ENCODE results near the gene LDLR. TPM values are rescaled to one million over a fixed set of nuclear protein-coding genes. Genes with fewer than 3 reads are reported as not detected.
A peak's percentile ranks its signal among the peaks of the same experiment; 100 is the strongest.

Gene LDLR
- total RNA-seq, 1 donor from 2014 or later: 39.3 TPM

DNA sequence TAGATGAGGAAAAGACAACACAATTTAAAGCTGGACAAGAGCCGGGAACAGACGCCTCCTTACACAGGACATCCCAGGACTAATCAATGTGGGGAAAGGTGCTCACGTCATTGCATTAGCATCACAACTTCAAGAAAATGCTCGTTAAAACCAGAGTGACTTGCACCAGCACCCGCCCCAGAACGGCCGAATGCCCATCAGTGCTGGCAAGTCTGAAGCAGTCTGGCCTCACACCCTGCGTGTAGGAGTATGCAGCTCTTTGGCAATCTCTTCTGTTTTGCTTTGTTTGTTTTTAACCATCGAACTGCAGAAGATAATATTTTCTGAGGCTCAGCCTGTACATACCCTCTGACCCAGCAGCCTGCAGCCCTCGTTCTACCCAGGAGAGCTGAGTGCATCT, 44.8 kb upstream of the LDLR start:
- H3K27ac ChIP-seq: no peak overlapping the region
- H4K20me1 ChIP-seq (ENCODE audit: low read depth): peaks cover 4% of the 10 kb centered on the region
- DNase-seq (ENCODE audit: low spot score): no peak
- Mint-ChIP-seq H3K36me3 (peaks cover 49% of the 10 kb centered on the region), H3K27me3 (ENCODE audit: insufficient read depth, low read depth) (peaks cover 6% of the 10 kb centered on the region), H3K4me1 (no peaks in the 10 kb centered on the region), H3K27ac (no peak overlapping the region), H3K9me3 (no peaks in the 10 kb centered on the region), H3K4me3 (no peak overlapping the region)
- no peak overlapping the region for H2AFZ ChIP-seq (replicated peaks)
- H3K36me3 ChIP-seq: peaks cover 5% of the 10 kb centered on the region
- H3K4me3 ChIP-seq: no peak overlapping the region
- no peak for TF ChIP-seq EZH2 (IDR thresholded peaks at IDR 0.05)
- no peak for TF ChIP-seq EZH2phosphoT487 (IDR thresholded peaks at IDR 0.05)
- H3K4me2 ChIP-seq: no peak overlapping the region
- H3K27me3 ChIP-seq: no peaks in the 10 kb centered on the region
- no peaks in the 10 kb centered on the region for H3K9me3 ChIP-seq (ENCODE audit: low read depth)
- H3K4me1 ChIP-seq: no peaks in the 10 kb centered on the region
- no peak overlapping the region for H3K9ac ChIP-seq
- no peaks in the 10 kb centered on the region for H3K79me2 ChIP-seq (ENCODE audit: low read depth)
- H3F3A ChIP-seq (ENCODE audit: low read depth): peaks cover 4% of the 10 kb centered on the region

DNA sequence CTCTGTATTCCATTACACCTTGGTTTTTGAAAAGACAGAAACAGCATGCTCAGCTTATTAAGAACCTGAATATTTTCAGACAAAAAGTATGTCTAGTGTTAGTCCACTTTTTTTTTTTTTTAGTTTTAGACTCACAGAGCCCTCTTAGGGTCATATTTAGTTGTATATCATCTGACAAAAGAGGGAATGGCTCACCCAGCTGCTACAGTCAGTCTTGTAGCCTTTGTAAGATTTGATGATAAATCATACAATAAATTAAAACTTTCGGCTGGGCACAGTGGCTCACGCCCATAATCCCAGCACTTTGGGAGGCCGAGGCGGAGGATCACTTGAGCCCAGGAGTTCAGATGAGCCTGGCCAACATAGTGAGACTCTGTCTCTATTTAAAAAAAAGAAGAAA, 43.7 kb upstream of the LDLR start:
- H3K4me1 Mint-ChIP-seq: no peaks in the 10 kb centered on the region
- TF ChIP-seq, protein P1, sequence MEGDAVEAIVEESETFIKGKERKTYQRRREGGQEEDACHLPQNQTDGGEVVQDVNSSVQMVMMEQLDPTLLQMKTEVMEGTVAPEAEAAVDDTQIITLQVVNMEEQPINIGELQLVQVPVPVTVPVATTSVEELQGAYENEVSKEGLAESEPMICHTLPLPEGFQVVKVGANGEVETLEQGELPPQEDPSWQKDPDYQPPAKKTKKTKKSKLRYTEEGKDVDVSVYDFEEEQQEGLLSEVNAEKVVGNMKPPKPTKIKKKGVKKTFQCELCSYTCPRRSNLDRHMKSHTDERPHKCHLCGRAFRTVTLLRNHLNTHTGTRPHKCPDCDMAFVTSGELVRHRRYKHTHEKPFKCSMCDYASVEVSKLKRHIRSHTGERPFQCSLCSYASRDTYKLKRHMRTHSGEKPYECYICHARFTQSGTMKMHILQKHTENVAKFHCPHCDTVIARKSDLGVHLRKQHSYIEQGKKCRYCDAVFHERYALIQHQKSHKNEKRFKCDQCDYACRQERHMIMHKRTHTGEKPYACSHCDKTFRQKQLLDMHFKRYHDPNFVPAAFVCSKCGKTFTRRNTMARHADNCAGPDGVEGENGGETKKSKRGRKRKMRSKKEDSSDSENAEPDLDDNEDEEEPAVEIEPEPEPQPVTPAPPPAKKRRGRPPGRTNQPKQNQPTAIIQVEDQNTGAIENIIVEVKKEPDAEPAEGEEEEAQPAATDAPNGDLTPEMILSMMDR (IDR thresholded peaks at IDR 0.05): no peak
- TF ChIP-seq EZH2phosphoT487 (IDR thresholded peaks at IDR 0.05) (no peak), EZH2 (IDR thresholded peaks at IDR 0.05) (no peak)
- Histone ChIP-seq H3K27ac (no peak overlapping the region), H4K20me1 (ENCODE audit: low read depth) (peaks cover 15% of the 10 kb centered on the region), H3F3A (ENCODE audit: low read depth) (peaks cover 4% of the 10 kb centered on the region), H3K79me2 (ENCODE audit: low read depth) (no peaks in the 10 kb centered on the region), H3K36me3 (peaks cover 4% of the 10 kb centered on the region), H3K4me3 (no peak overlapping the region), H3K4me1 (no peaks in the 10 kb centered on the region), H3K4me2 (no peak overlapping the region), H3K27me3 (no peaks in the 10 kb centered on the region), H2AFZ (replicated peaks) (no peak overlapping the region), H3K9ac (no peak overlapping the region), H3K9me3 (ENCODE audit: low read depth) (no peaks in the 10 kb centered on the region)
- peaks cover 3% of the 10 kb centered on the region for H3K27me3 Mint-ChIP-seq (ENCODE audit: insufficient read depth, low read depth)
- H3K9me3 Mint-ChIP-seq: no peaks in the 10 kb centered on the region
- DNase-seq (ENCODE audit: low spot score): no peak
- no peak overlapping the region for H3K4me3 Mint-ChIP-seq
- no peak overlapping the region for H3K27ac Mint-ChIP-seq
- peaks cover 51% of the 10 kb centered on the region for H3K36me3 Mint-ChIP-seq

DNA sequence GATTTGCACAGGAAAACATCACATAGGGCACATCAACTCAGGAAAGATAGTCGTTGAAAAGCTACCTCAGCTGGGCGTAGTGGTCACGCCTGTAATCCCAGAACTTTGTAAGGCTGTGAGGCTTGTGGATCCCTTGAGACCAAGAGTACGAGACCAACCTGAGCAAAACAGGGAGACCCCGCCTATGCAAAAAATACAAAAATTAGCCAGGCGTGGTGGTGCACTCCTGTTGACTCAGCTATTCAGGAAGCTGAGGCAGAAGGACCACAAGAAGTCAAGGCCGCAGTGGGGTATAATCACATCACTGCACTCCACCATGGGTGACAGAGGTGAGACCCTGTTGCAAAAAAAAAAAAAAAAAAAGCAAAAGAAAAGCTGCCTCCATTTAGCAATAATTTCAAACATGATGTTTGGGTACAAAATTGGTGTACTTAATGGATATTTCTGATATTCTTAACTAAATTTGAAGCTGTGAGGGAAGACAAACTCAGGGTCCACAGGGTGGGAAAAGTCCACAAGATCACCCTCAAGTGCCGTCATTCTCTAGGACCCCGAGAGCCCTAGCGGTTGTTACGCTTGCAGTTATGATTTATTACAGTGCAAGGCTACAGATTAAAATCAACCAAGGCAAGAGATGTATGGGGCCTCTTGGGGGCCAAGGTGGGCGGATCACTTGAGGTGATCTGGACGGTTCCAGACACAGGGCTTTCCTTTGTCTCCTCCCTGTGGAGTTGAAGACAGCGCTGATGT, 42.5 kb upstream of the LDLR start:
- no peak for TF ChIP-seq EZH2phosphoT487 (IDR thresholded peaks at IDR 0.05)
- TF ChIP-seq, protein P1 (IDR thresholded peaks at IDR 0.05): no peak
- TF ChIP-seq EZH2 (IDR thresholded peaks at IDR 0.05): no peak
- Histone ChIP-seq H3K4me2 (no peak overlapping the region), H3K27ac (no peak overlapping the region), H3K9me3 (ENCODE audit: low read depth) (no peaks in the 10 kb centered on the region), H4K20me1 (ENCODE audit: low read depth) (peaks cover 15% of the 10 kb centered on the region), H3K9ac (no peak overlapping the region), H3K4me1 (no peaks in the 10 kb centered on the region), H3F3A (ENCODE audit: low read depth) (peaks cover 4% of the 10 kb centered on the region), H3K4me3 (no peak overlapping the region), H2AFZ (replicated peaks) (no peak overlapping the region), H3K27me3 (no peaks in the 10 kb centered on the region), H3K79me2 (ENCODE audit: low read depth) (no peaks in the 10 kb centered on the region), H3K36me3 (peaks cover 4% of the 10 kb centered on the region)
- Mint-ChIP-seq H3K27me3 (ENCODE audit: insufficient read depth, low read depth) (peaks cover 5% of the 10 kb centered on the region), H3K4me1 (no peaks in the 10 kb centered on the region), H3K4me3 (no peak overlapping the region), H3K27ac (peak overlapping the region; percentile 76), H3K9me3 (no peaks in the 10 kb centered on the region), H3K36me3 (peaks cover 46% of the 10 kb centered on the region)
- DNase-seq (ENCODE audit: low spot score): no peak

DNA sequence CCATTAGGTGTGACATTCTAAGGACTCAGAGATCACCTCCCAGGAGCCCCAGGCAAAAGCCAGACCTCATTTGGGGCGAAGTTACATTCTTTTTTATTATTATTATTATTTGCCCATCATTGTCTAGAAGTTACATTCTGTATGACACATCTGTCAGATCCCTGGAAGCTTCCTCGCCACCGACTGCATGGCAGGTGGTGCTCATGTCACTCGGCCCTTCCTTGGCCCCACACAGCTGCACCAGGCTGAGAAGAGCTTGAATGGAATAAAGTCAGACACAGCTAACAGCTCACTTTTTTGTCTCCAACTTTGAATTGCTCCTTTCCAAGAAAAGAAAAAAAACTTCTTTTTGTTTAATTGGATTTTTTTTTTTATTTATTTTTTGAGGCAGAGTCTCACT, 41.4 kb upstream of the LDLR start:
- no peak overlapping the region for H3K4me2 ChIP-seq
- TF ChIP-seq, protein P1 (IDR thresholded peaks at IDR 0.05): no peak
- TF ChIP-seq EZH2 (IDR thresholded peaks at IDR 0.05): no peak
- TF ChIP-seq EZH2phosphoT487 (IDR thresholded peaks at IDR 0.05): no peak
- H3K79me2 ChIP-seq (ENCODE audit: low read depth): no peaks in the 10 kb centered on the region
- H3K27me3 ChIP-seq: no peaks in the 10 kb centered on the region
- H2AFZ ChIP-seq (replicated peaks): no peak overlapping the region
- Mint-ChIP-seq H3K27ac (no peak overlapping the region), H3K4me1 (no peaks in the 10 kb centered on the region), H3K27me3 (ENCODE audit: insufficient read depth, low read depth) (peaks cover 5% of the 10 kb centered on the region), H3K4me3 (no peak overlapping the region), H3K36me3 (peaks cover 38% of the 10 kb centered on the region), H3K9me3 (no peaks in the 10 kb centered on the region)
- no peak overlapping the region for H3K27ac ChIP-seq
- peaks cover 11% of the 10 kb centered on the region for H4K20me1 ChIP-seq (ENCODE audit: low read depth)
- no peak overlapping the region for H3K9ac ChIP-seq
- H3F3A ChIP-seq (ENCODE audit: low read depth): no peaks in the 10 kb centered on the region
- no peaks in the 10 kb centered on the region for H3K4me1 ChIP-seq
- DNase-seq (ENCODE audit: low spot score): no peak
- peaks cover 4% of the 10 kb centered on the region for H3K36me3 ChIP-seq
- no peaks in the 10 kb centered on the region for H3K9me3 ChIP-seq (ENCODE audit: low read depth)
- no peak overlapping the region for H3K4me3 ChIP-seq
